NCI-H2107 treated with DMSO at 0.1 percent for 48 hours (cell line): ENCODE results near the gene TRERF1.

Experiments used
- DNase-seq: peaks from one replicate; lab custom pipeline; 2025; ENCODE audit not compliant: unreplicated experiment; lab: John Stamatoyannopoulos, UW

Gene TRERF1

DNA sequence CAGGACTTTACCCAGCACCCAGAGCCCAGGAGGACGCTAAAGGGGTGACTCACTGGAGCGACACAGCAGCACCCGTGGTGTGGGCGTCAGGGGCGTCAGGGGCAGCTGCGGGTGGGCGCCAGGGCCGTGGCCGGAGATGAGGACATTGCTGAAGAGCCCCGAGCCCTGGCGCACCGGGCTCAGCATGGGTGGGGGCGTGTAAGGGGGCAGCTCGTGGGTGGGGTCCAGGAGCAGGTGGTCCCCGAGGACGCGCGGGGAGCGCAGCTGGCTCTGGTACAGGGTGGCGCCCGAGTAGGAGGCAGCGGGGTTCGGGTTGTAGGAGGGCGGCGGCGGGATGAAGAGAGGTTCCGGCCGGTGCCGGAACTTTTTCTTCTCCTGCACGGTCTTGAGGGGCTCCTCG lies 192.4 kb downstream of the TRERF1 start:
- DNase-seq: no peak

DNA sequence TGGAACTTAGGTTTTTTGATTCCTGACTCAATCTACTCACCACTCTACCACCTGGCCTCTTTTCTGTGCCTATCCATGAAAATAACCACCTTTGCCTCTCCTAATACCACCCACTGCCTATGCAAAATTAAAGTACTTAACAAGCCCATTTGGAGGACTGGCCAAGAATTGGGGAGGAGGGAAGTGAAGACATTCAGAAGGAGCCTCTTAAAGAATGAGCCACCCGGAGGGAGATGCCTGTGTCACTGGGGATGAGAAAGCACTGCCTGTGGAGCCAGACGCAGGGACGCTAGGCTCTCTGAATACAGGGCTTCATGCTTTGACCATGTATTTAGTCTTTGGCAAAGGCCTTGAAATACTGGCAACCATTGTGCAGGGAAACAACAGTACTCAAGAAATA lies 194.1 kb downstream of the TRERF1 start:
- no peak for DNase-seq

- DNase-seq: no peak
These were observed 194.7 kb downstream of the TRERF1 start for GRCh38 chr6:42257063-42257462.

- no peak for DNase-seq
These were observed 196.7 kb downstream of the TRERF1 start for GRCh38 chr6:42255050-42255449.

DNA sequence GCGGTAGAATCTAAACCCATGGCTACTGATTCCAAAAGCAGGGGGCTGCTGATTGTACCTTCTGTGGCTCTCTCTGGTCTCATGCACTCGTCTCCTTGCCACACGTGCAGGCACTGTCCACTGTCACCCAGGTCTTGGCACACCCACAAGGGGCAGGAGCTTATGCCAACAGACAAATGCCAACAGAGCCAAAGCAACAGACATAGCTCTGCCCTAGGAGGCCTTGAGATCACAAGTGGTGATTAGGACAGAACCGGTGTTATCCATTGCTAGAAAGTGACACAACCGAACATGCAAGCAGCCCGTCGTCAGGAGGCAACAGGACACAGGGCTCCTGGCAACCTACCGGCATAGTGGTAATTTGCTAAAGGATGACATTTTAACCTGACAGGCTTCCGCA lies 197.2 kb downstream of the TRERF1 start:
- DNase-seq: no peak

DNA sequence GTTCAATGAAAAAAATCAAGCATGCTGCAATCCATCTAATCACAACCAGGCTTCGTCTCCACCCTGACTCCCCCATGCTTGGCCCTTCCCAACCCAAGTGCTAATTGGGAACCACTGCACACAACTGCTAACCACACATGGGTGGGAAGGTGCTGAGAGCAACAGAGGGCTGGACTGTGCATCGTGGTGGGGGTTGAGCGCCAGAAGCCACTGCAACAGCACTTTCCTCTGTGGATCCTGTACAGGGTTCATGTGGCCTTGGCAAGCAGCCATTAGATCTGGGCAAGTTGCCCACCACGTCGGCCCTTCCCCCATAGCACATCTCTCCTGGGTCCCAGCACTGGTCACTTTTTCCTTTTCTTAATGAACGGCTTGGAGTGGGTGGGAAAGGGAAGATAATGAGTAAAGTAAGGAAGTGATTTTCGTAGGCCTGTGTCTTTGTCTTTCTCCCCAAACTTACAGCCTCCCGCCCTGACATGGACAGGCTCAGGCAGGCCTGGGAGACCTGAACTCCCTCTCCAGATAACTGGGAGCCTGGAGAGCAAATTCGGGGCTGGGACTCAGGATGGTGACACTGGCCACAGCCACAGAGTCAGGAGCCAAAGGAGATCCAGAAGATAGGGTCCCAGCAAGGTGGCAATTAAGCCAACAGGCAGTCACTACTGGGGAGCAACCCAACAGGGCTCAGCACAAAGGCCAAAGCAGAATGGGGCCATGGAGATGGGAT lies 199.7 kb downstream of the TRERF1 start:
- DNase-seq: no peak

GRCh38 chr6:42251500-42251899 lies 200.2 kb downstream of the TRERF1 start:
- DNase-seq: no peak

DNA sequence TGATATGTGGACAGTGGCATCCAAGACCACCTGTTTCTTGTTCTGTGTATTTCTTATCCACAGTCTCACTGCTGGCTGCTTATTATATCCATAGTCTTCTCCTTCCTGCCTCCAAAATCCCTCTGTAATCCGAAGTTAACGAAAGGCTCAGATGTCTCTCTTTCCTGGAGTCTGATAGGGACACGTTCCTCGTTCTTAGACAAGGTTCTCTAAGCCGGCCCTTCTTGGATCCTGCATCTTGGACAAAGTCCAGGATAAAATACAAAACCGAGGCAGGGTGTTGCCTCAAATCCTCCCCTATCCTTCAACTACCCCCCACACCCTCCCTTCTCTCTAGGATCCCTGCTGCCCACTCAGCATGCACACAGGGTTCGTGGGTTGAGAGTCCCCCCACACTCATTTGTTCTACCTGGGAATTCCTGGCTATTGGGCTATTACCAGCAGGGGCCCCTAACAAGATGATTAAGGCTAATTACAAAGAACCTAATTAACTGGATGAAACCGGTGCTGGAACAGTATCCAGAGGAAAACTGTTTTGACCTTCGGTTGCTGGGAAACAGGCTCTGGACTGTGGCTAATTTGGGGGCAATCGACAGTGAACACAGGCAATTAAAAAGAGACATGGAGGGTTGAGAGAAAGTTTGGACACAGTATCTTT lies 201.3 kb downstream of the TRERF1 start:
- no peak for DNase-seq

DNA sequence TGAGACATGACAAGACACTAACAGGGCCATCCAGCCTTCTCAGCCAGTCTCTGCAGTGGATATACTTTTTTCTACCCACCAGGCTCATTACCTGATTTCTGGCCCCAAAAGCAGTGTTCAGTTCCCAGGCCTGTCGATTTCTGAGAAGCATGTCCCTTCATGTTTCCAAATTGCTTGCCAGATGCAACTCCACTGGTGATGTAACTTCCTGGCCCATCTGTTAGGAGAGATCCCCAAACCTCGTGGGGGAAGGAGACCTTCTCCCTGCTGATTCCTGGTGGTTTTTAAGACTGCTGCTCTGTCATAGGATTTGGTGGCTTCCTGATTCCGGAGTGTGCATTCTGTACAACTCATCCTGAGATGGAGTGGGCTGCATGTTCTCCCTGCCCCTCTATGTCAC lies 202.4 kb downstream of the TRERF1 start:
- no peak for DNase-seq

DNA sequence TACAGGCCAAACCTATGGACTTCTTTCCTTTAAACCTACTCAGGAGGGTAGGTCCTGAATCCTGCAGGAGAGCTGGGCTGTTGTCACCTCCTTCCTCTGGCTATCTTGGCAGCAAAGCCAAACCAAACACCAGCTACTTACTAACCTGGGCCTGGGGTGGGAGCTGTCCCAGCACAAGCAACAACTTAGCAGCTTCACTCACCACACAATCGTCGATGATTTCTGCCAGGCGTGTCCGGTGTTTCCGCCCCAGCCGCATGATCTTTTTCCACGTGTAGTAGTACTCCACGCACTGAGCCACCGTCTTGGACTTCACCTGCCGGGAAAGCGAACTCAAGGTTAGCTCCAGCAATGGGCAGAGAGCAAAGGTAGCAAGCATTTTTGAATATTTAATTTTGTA lies 208.7 kb downstream of the TRERF1 start:
- DNase-seq: no peak

GRCh38 chr6:42241915-42242314 lies 209.8 kb downstream of the TRERF1 start:
- DNase-seq: no peak

GRCh38 chr6:42239736-42240375 lies 211.9 kb downstream of the TRERF1 start:
- no peak for DNase-seq

- no peak for DNase-seq
These were observed 212.4 kb downstream of the TRERF1 start for GRCh38 chr6:42239333-42239732.

DNA sequence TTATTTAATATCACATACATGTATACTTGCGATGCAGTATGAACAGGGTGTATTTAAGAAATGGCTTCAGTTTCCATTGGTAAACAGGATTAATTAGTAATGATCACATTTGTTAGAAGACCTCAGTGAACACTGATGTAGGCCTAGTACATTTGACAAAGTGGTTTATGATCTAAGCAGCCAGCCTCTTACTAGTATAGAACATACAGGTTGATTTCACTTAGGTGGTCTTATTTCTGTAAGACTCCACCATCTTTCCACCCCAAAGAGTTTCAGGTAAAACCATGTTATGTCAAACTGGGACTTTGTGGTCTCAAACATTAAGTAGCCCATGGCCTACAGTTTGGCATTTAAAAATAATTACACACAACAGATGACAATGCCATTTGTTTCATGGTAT lies 213.9 kb downstream of the TRERF1 start:
- no peak for DNase-seq

GRCh38 chr6:42236682-42237473 lies 214.8 kb downstream of the TRERF1 start:
- DNase-seq: no peak

- no peak for DNase-seq
These were observed 215.7 kb downstream of the TRERF1 start for GRCh38 chr6:42236030-42236429.

DNA sequence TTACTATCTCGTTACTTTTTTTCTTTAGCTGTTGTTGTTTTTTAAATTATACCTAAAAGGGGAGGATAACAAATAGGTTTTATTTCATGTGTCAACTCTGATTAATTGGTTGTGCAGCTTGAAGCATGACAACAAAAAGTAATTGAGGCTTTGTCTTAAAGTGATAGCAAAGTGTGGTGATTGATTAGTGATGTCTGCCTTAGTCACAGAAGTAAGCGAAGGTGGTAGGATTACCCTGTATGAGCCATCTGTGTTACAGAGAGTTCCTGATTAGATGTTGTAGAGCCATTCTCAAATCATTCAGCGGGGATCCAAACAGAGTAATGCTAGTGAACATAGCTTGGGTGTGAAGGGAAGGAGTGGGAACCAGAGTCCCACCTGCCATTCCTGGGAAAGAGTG lies 219.7 kb downstream of the TRERF1 start:
- no peak for DNase-seq

GRCh38 chr6:42230345-42231321 lies 221.1 kb downstream of the TRERF1 start:
- no peak for DNase-seq

GRCh38 chr6:42229506-42230119 lies 222.1 kb downstream of the TRERF1 start:
- DNase-seq: no peak

DNA sequence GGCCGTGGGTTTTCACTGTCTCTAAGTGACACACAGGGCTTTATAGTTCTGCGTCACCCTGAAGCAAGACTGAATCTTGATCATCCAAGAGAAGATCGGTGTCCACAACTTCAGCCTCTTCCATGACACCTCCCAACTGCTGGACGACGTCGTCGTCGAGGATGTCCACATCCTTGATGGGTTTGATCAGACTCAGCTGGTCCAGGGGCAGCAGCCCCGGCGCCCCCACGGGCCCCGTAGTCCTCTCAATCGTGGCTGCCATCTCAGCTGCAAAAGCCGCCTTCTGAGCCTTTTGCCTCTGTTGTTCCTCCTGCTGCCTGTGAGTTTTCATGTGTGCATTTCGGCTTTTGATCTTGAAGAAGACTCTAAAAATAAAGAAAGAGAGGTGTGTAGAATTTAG lies 223.4 kb downstream of the TRERF1 start:
- DNase-seq: no peak
